Neutrophil (primary cell): Measurements from ENCODE around the gene TMC8.
A peak's percentile ranks its signal among the peaks of the same experiment; 100 is the strongest.

Experiments used
- H3K27ac ChIP-seq: fragments of 200-600 bp; sonication (generic); 2 replicates; pipeline ENCODE4 v1.5.1; 2016; ENCODE audit warnings: mild to moderate bottlenecking, moderate library complexity
- H3K27me3 ChIP-seq: fragments of 200-600 bp; sonication (generic); 2 replicates; pipeline ENCODE4 v1.6.0; 2016; ENCODE audit warnings: mild to moderate bottlenecking
- H3K36me3 ChIP-seq: fragments of 200-600 bp; sonication (generic); 2 replicates; pipeline ENCODE4 v1.5.1; 2017
- H3K4me1 ChIP-seq, 2 experiments: fragments of 200-600 bp in 1 of 2; sonication (generic) in 1 of 2; 1 replicate in 1 of 2; 2 replicates in 1 of 2; pipeline versions ENCODE4 v1.5.1 to v1.6.1; 2013 to 2016; ENCODE audit warnings: low read depth in 1 of 2, low read length in 1 of 2, mild to moderate bottlenecking in 1 of 2, moderate library complexity in 1 of 2; ENCODE audit not compliant: control insufficient read depth in 1 of 2, insufficient read depth in 1 of 2
- H3K4me3 ChIP-seq, 2 experiments: fragments of 200-600 bp in 1 of 2; sonication (generic) in 1 of 2; 1 replicate in 1 of 2; 2 replicates in 1 of 2; pipeline ENCODE4 v1.5.1; 2013 to 2016; ENCODE audit warnings: low read depth in 1 of 2, low read length in 1 of 2, mild to moderate bottlenecking in 1 of 2, moderate library complexity in 1 of 2
- H3K9me3 ChIP-seq: fragments of 200-600 bp; sonication (generic); 2 replicates; pipeline ENCODE4 v1.5.1; 2016
- TF ChIP-seq, protein P1 (sequence below): fragments of 200-600 bp; sonication (generic); IDR thresholded peaks from 2 replicates; pipeline ENCODE4 v1.5.1; 2016; ENCODE audit warnings: antibody characterized with exemption

The TMC8 gene

DNA sequence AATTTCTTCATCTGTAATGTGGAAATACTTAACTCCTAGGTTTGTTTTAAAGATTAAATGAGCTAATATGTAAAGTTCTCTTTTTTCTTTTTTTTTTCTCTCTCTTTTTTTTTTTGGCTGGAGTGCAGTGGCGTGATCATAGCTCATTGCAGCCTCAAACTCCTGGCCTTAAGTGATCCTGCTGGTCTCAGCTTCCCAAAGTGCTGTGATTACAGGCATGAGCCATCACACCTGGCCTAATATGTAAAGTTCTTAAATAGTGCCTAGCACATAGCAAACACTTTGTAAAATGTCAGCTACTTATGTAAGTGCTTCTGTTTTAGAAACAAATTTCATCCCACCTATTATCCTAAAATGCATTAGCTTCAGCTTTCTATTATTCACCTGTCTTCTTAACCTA is 42.0 kb upstream of the TMC8 start:
- Histone ChIP-seq H3K36me3 (peaks cover 87% of the 10 kb centered on the region), H3K27ac (no peak overlapping the region)

DNA sequence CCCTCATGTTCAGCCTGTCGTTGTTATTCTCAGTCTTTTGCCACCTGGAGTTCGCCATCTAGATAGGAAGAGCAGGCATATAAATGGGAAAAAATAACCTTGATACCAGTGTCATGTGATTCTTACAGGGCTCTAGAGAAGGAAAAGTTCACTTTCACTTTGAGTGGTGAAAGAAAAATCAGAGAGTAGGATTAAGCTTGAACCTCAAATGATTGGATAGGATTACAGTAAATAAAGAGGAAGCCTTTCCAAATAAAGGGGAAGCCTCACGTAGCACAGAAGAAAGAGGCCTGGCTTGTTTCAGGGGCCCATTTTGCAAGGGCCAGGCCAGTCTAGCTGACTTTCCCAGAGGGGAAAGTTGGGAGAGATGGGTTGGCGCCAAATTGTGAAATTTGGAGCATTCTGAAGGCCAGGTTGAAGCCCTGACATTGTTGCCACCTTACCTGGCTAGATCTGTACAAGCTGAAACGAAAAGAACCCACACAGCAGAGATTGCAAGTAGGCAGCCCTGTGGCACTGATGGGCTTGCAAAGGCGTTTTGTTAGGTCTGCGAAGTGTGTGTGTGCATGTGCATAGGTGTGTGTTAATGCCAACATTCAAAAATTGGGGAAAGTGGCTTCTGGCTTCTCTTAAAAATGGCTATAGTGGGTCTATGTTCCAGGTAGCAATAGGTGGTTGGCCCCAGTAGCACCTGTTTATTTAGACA is 40.8 kb upstream of the TMC8 start:
- H3K27ac ChIP-seq, result peak overlapping the region; percentile 41
- TF ChIP-seq, protein P1, sequence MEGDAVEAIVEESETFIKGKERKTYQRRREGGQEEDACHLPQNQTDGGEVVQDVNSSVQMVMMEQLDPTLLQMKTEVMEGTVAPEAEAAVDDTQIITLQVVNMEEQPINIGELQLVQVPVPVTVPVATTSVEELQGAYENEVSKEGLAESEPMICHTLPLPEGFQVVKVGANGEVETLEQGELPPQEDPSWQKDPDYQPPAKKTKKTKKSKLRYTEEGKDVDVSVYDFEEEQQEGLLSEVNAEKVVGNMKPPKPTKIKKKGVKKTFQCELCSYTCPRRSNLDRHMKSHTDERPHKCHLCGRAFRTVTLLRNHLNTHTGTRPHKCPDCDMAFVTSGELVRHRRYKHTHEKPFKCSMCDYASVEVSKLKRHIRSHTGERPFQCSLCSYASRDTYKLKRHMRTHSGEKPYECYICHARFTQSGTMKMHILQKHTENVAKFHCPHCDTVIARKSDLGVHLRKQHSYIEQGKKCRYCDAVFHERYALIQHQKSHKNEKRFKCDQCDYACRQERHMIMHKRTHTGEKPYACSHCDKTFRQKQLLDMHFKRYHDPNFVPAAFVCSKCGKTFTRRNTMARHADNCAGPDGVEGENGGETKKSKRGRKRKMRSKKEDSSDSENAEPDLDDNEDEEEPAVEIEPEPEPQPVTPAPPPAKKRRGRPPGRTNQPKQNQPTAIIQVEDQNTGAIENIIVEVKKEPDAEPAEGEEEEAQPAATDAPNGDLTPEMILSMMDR, result no peak
- no peaks in the 10 kb centered on the region for H3K27me3 ChIP-seq
- H3K9me3 ChIP-seq, result no peaks in the 10 kb centered on the region
- peaks cover 91% of the 10 kb centered on the region for H3K36me3 ChIP-seq
- peaks cover 0 to 3% of the 10 kb centered on the region in 2 experiments for H3K4me1 ChIP-seq
- H3K4me3 ChIP-seq, result no peak overlapping the region

More for the DNA sequence above, 42.0 kb upstream of the TMC8 start:
- Histone ChIP-seq H3K27me3 (no peaks in the 10 kb centered on the region), H3K4me3 (no peak overlapping the region), H3K9me3 (no peaks in the 10 kb centered on the region), H3K4me1 (peaks cover 0 to 3% of the 10 kb centered on the region in 2 experiments)
- TF ChIP-seq, protein P1, result no peak

DNA sequence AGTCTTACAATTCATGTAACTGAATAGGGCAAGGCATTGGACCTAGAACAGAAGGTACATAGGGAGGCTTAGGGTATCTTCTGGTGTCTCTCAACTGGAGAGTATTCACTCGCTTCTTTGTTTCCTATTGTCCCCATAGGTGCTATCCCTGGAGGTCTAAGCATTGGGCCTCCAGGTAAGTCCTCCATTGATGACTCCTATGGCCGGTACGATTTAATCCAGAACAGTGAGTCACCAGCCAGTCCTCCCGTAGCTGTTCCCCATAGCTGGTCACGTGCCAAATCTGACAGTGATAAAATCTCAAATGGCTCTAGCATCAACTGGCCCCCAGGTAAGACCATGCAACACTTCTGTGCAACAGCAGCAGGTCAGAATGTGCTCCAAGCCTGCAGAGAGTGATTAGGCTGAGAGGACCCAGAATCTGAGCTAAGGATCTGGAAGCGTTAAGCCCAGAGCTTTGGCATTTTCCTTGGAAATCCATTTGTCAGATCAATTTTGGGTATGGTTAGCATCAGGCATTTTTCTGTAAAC is 37.7 kb upstream of the TMC8 start:
- no peaks in the 10 kb centered on the region for H3K27me3 ChIP-seq
- H3K4me1 ChIP-seq, result peaks cover 0 to 3% of the 10 kb centered on the region in 2 experiments
- TF ChIP-seq, protein P1, result no peak
- peaks cover 97% of the 10 kb centered on the region for H3K36me3 ChIP-seq
- no peaks in the 10 kb centered on the region for H3K9me3 ChIP-seq
- H3K27ac ChIP-seq, result no peak overlapping the region
- no peak overlapping the region for H3K4me3 ChIP-seq

DNA sequence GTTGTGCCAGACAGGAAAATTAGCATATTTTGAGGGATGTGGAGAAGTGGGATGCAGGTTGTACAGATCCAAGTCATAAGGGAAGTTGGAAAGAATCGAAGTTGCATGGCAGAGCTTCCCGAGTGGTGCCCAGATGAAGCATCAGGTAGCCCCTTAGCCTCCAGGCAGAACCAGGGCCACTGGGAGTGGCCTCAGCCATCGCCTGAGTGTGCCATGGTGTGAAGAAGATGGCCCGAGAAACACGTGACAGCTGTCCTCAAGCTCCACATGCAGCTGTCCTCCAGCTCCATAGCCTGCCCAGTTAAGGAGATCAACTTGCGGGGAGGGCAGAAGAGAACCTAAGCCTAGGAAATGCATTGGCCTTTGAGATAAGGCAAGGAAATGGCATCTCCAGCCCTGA is 35.5 kb upstream of the TMC8 start:
- Histone ChIP-seq H3K4me1 (no peaks in the 10 kb centered on the region), H3K4me3 (no peak overlapping the region), H3K36me3 (peaks cover 100% of the 10 kb centered on the region), H3K27me3 (no peaks in the 10 kb centered on the region), H3K27ac (no peak overlapping the region), H3K9me3 (no peaks in the 10 kb centered on the region)
- TF ChIP-seq, protein P1, result no peak

DNA sequence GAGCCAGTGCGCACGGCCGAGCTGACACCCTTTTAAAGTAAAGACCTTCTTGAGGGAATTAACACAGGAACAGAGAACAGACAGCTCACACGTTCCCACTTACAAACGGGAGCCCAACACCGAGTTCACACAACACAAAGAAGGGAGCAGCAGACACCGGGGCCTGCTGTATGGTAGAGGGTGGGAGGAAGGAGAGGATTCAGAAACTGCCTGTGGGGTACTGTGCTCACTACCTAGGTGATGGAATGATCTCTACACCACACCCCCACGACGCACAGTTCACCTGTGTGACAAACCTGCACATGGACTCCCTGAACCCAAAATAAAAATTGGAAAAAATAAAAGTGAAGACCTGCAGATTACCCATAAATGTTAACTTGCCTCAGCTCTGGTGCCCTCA is 34.5 kb upstream of the TMC8 start:
- no peak overlapping the region for H3K27ac ChIP-seq
- no peaks in the 10 kb centered on the region for H3K9me3 ChIP-seq
- no peaks in the 10 kb centered on the region for H3K27me3 ChIP-seq
- no peak overlapping the region for H3K4me3 ChIP-seq
- H3K4me1 ChIP-seq, result no peaks in the 10 kb centered on the region
- TF ChIP-seq, protein P1, result no peak
- peaks cover 97% of the 10 kb centered on the region for H3K36me3 ChIP-seq
